Naive B cell (primary cell): ENCODE measurements around the gene ARHGAP22. TPM values are rescaled to one million over a fixed set of nuclear protein-coding genes. Genes with fewer than 3 reads are reported as not detected.

Experiments
- ATAC-seq, 2 donors: fragments of 150-1000 bp; cut with Tn5 transposase; 2 replicates each; pipeline ENCODE4 v1.10.0; 2021; ENCODE audit warnings: low read depth in 2 of 2, mild to moderate bottlenecking in 2 of 2, moderate library complexity in 2 of 2
- DNase-seq: peaks from one replicate; pipeline ENCODE4 v3.0.0; 2022
- H3K27ac Mint-ChIP-seq, 6 donors: one replicate each; pipeline ENCODE4 v1.8.0; 2020 to 2022; ENCODE audit warnings: mild to moderate bottlenecking in 6 of 6, mixed read lengths in 6 of 6, moderate library complexity in 5 of 6, inconsistent platforms in 2 of 6
- H3K27me3 Mint-ChIP-seq, 3 donors: one replicate each; pipeline ENCODE4 v1.8.0; 2021 to 2022; ENCODE audit warnings: mixed read lengths in 3 of 3, mild to moderate bottlenecking in 1 of 3
- H3K36me3 Mint-ChIP-seq, 2 donors: one replicate each; pipeline ENCODE4 v1.8.0; 2020 to 2022; ENCODE audit warnings: mixed read lengths in 2 of 2, inconsistent platforms in 1 of 2, mild to moderate bottlenecking in 1 of 2
- H3K4me1 Mint-ChIP-seq, 3 donors: one replicate each; pipeline ENCODE4 v1.8.0; 2020 to 2022; ENCODE audit warnings: mixed read lengths in 3 of 3, inconsistent platforms in 1 of 3, mild to moderate bottlenecking in 1 of 3, moderate library complexity in 1 of 3
- H3K4me3 Mint-ChIP-seq, 8 donors: one replicate each; pipeline ENCODE4 v1.8.0; 2020 to 2022; ENCODE audit warnings: mild to moderate bottlenecking in 8 of 8, mixed read lengths in 8 of 8, moderate library complexity in 8 of 8, inconsistent platforms in 2 of 8
- H3K9me3 Mint-ChIP-seq, 7 donors: one replicate each; pipeline ENCODE4 v1.8.0; 2020 to 2022; ENCODE audit warnings: mixed read lengths in 7 of 7, mild to moderate bottlenecking in 5 of 7, inconsistent platforms in 2 of 7, moderate library complexity in 1 of 7
- polyA plus RNA-seq, 6 donors: library from polyadenylated mRNA; unstranded; fragments of 300-500 nt; fragmentation: Illumina TruSeq; gene quantifications; one replicate each; pipeline ENCODE4 v1.2.3, GENCODE V29; 2021; ENCODE audit warnings: low read depth in 6 of 6

Gene ARHGAP22
- polyA plus RNA-seq, 6 donors from 2014 or later, result 2.8 to 9.2 (median 5.8) TPM

GRCh38 chr10:48468130-48468790 is 136.6 kb downstream of the ARHGAP22 start:
- Mint-ChIP-seq H3K4me1 (peaks cover 0 to 7% (median 0%) of the 10 kb centered on the region in 3 donors), H3K9me3 (no peaks in the 10 kb centered on the region), H3K27ac (peak overlapping the region in 1 of 6 donors; percentile 59), H3K27me3 (peaks cover 0 to 6% (median 0%) of the 10 kb centered on the region in 3 donors), H3K36me3 (peaks cover 0 to 4% of the 10 kb centered on the region in 2 donors), H3K4me3 (no peak overlapping the region)
- ATAC-seq, result no peak
- no peak for DNase-seq

DNA sequence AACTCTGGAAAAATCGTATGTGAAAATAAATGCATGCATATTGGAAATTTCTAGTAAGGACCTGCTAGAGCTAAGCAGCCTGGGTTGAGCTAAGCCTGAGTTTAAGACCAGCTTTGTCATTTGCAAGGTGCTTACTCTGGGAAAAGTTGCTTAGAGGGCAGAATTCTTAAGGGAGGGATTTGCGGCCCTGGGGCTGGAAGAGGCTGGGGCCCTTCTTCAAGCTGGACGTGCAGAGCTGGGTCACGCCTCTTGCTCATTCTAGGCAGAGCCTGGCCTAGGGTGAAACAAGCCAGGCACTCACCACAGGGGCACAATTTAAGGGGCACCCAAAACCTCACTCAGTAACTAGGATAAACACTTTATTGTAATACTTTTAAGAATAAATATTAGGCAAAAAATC is 137.2 kb downstream of the ARHGAP22 start:
- H3K4me1 Mint-ChIP-seq, result peaks cover 0 to 7% (median 0%) of the 10 kb centered on the region in 3 donors
- H3K9me3 Mint-ChIP-seq, result no peaks in the 10 kb centered on the region
- H3K27me3 Mint-ChIP-seq, result peaks cover 0 to 6% (median 0%) of the 10 kb centered on the region in 3 donors
- no peaks in the 10 kb centered on the region for H3K36me3 Mint-ChIP-seq
- H3K27ac Mint-ChIP-seq, result no peak overlapping the region
- DNase-seq, result no peak
- H3K4me3 Mint-ChIP-seq, result no peak overlapping the region
- no peak for ATAC-seq

DNA sequence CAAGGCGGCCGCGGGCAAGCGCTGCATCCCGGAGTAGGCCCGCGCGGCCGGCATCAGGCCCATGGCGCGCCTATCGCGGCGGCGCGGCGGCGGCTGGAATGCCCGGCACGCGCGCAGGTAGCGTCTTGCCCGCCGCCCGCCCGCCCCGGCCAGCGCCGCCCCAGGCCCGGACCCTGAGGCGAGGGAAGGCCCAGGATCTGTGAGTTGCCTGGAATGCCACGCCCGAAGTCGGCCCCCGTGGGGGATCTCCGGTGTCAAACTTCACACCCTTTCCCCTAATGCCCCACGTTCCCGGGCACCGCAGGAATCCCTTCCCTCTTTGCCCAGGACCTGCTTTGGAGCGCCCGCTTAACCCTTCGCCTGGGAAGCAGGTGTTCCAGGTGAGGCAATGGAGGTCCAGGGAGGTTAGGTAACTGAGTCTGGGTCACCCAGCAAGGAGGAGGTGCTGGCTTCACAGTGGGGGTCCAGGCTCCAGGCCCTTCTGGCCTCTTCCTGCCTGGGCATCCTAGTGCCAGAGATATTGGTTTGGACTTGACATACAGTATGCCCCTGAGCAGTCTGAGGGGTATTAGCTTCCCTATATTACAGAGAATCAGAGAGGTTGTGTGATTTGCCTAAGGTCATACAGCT is 138.1 kb downstream of the ARHGAP22 start:
- no peaks in the 10 kb centered on the region for H3K36me3 Mint-ChIP-seq
- H3K27me3 Mint-ChIP-seq, result peaks cover 0 to 6% (median 0%) of the 10 kb centered on the region in 3 donors
- H3K4me3 Mint-ChIP-seq, result no peak overlapping the region
- no peak overlapping the region for H3K27ac Mint-ChIP-seq
- no peaks in the 10 kb centered on the region for H3K9me3 Mint-ChIP-seq
- ATAC-seq (no peak), DNase-seq (no peak)
- peaks cover 0 to 7% (median 0%) of the 10 kb centered on the region in 3 donors for H3K4me1 Mint-ChIP-seq

GRCh38 chr10:48465860-48466521 is 138.9 kb downstream of the ARHGAP22 start:
- DNase-seq (no peak), ATAC-seq (no peak)
- Mint-ChIP-seq H3K27me3 (peaks cover 0 to 6% (median 0%) of the 10 kb centered on the region in 3 donors), H3K27ac (no peak overlapping the region), H3K4me1 (peaks cover 0 to 7% (median 0%) of the 10 kb centered on the region in 3 donors), H3K4me3 (no peak overlapping the region), H3K9me3 (no peaks in the 10 kb centered on the region), H3K36me3 (no peaks in the 10 kb centered on the region)

DNA sequence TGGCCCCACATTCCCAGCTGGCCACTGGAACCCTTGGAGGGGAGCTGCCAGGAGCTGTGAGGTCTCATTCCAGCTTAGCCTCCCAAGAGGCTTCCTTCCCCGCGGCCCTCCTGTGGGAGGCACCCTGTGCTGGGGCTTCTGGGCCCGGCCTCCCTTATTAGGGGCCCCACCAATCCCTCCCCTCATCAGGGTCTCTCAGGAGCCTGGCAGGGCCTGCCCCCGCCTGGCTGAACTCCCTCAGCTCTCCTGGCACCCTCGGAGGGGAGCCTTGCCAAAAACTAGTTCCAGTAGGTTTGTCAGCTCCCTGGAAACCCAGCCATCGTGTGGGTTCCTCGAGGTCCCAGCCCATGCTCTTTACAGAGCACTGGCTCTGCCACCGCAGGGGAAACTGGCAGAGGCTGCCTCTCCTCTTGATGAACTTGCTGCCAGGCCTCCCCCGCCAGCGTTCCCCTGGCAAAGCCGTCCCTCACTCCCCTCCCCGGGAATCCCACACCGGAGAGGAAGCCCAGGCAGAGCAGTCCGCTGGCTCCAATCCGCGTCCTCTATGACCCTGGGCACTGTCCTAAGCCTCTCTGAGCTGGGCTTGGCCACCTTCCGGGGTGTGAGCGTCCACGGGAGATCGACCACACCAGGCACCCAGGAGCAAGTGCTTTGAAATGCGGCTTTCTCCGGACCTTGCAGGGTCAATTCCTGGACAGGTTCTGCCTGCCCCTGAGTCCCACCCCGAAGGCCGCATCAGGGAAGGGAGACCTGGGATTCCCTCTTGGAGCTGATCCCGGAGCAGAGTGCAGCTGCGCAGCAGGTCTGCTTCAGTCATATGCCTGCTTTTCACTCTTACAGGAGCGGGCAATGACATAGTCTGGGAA is 139.8 kb downstream of the ARHGAP22 start:
- Mint-ChIP-seq H3K27me3 (peaks cover 0 to 6% (median 0%) of the 10 kb centered on the region in 3 donors), H3K36me3 (no peaks in the 10 kb centered on the region), H3K4me3 (peak overlapping the region in 1 of 8 donors; percentile 53), H3K27ac (no peak overlapping the region), H3K4me1 (peaks cover 0 to 7% (median 0%) of the 10 kb centered on the region in 3 donors), H3K9me3 (no peaks in the 10 kb centered on the region)
- DNase-seq (no peak), ATAC-seq (no peak)

- Mint-ChIP-seq H3K4me3 (peak overlapping the region in 1 of 8 donors; percentile 42), H3K4me1 (peaks cover 0 to 7% (median 0%) of the 10 kb centered on the region in 3 donors)
- DNase-seq, result no peak
Measured at GRCh38 chr10:48464121-48464870, 140.6 kb downstream of the ARHGAP22 start.

GRCh38 chr10:48463318-48464003 is 141.4 kb downstream of the ARHGAP22 start:
- peaks cover 0 to 7% (median 0%) of the 10 kb centered on the region in 3 donors for H3K4me1 Mint-ChIP-seq
- no peaks in the 10 kb centered on the region for H3K36me3 Mint-ChIP-seq
- no peak overlapping the region for H3K4me3 Mint-ChIP-seq
- ATAC-seq, result no peak
- peaks cover 0 to 6% (median 0%) of the 10 kb centered on the region in 3 donors for H3K27me3 Mint-ChIP-seq
- peak overlapping the region in 2 of 6 donors; percentile 44 to 46 for H3K27ac Mint-ChIP-seq
- H3K9me3 Mint-ChIP-seq, result no peaks in the 10 kb centered on the region
- DNase-seq, result no peak

More at GRCh38 chr10:48464121-48464870, 140.6 kb downstream of the ARHGAP22 start:
- Mint-ChIP-seq H3K9me3 (no peaks in the 10 kb centered on the region), H3K36me3 (no peaks in the 10 kb centered on the region), H3K27ac (peak overlapping the region in 2 of 6 donors; percentile 15 to 44), H3K27me3 (peaks cover 0 to 6% (median 0%) of the 10 kb centered on the region in 3 donors)
- no peak for ATAC-seq

DNA sequence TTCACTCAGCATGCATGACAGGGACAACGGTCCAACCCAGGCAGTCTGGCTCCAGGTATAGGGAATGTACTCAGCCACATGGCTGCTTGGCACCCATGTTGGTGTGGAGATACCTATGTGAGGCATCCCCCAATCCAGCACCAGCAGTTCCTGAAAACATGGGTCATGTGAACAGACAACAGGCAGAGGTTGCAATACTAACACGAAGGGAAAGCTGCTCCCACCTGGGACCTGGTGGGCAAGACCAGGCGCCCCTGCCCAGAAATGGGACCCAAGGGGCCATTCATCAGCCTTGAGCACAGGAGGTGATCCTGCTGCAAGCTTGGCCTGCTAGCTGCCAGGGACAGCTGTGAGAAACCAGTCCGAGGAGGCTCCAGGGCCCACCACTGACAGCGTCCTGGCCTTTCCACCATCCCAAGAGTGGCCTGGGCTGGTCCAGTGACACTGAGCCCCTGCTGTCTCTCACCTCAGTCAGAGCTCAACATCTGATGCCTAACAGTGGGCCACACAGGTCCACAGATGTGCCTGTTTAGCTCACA is 142.3 kb downstream of the ARHGAP22 start:
- Mint-ChIP-seq H3K9me3 (no peaks in the 10 kb centered on the region), H3K4me1 (peaks cover 0 to 7% (median 1%) of the 10 kb centered on the region in 3 donors), H3K36me3 (no peaks in the 10 kb centered on the region), H3K4me3 (no peak overlapping the region), H3K27ac (no peak overlapping the region), H3K27me3 (peaks cover 0 to 7% (median 0%) of the 10 kb centered on the region in 3 donors)
- ATAC-seq, result no peak
- no peak for DNase-seq

GRCh38 chr10:48461623-48462481 is 143.0 kb downstream of the ARHGAP22 start:
- Mint-ChIP-seq H3K9me3 (no peaks in the 10 kb centered on the region), H3K36me3 (no peaks in the 10 kb centered on the region), H3K4me3 (no peak overlapping the region), H3K27me3 (peaks cover 0 to 12% (median 0%) of the 10 kb centered on the region in 3 donors), H3K4me1 (peaks cover 5 to 13% (median 8%) of the 10 kb centered on the region in 3 donors), H3K27ac (peak overlapping the region in 1 of 6 donors; percentile 1)
- ATAC-seq, result no peak
- no peak for DNase-seq

- no peak for ATAC-seq
- Mint-ChIP-seq H3K27me3 (peaks cover 0 to 6% (median 0%) of the 10 kb centered on the region in 3 donors), H3K27ac (no peak overlapping the region), H3K4me1 (peaks cover 12 to 17% (median 16%) of the 10 kb centered on the region in 3 donors), H3K9me3 (no peaks in the 10 kb centered on the region), H3K36me3 (no peaks in the 10 kb centered on the region), H3K4me3 (no peak overlapping the region)
- no peak for DNase-seq
Measured at GRCh38 chr10:48460182-48460581, 144.7 kb downstream of the ARHGAP22 start.
